IMR-90 (cell line): Measurements from ENCODE around the gene SEMA3C. TPM values are rescaled to one million over a fixed set of nuclear protein-coding genes. Genes with fewer than 3 reads are reported as not detected.

Source experiments
- ATAC-seq: fragments of 200-7000 bp; cut with Tn5 transposase; 2 replicates; pipeline ENCODE4 v1.9.1; 2020; ENCODE audit warnings: low read depth, mild to moderate bottlenecking, moderate library complexity
- BruUV-seq: library from RNA; stranded (reverse); fragments of 400-500 nt; replicated peaks from 2 replicates; lab custom pipeline; 2021; lab: Mats Ljungman, UMichigan
- CTCF ChIA-PET: fragments of 300-600 bp; formaldehyde crosslinking; extraction: SDS; loops from one replicate; lab custom pipeline; 2021; ENCODE audit warnings: antibody characterized with exemption; lab: Yijun Ruan, JAX
- POLR2A ChIA-PET: fragments of 300-600 bp; sonication (Branson Sonifier 250); formaldehyde crosslinking; loops from one replicate; lab custom pipeline; 2022; ENCODE audit warnings: antibody characterized with exemption; ENCODE audit not compliant: unreplicated experiment; lab: Charles Lee
- DNase-seq: peaks from one replicate; pipeline ENCODE4 v3.0.0; 2013
- H2AFZ ChIP-seq: replicated peaks from 2 replicates; pipeline ENCODE3; 2013; ENCODE audit warnings: low read length, mild to moderate bottlenecking; ENCODE audit not compliant: poor library complexity
- H2AK5ac ChIP-seq: 2 replicates; pipeline ENCODE4 v1.6.1; 2013; ENCODE audit warnings: low read depth, low read length, inconsistent platforms
- H2AK9ac ChIP-seq: replicated peaks from 2 replicates; pipeline ENCODE3; 2013; ENCODE audit warnings: mild to moderate bottlenecking, low read depth, low read length, moderate library complexity; ENCODE audit not compliant: poor library complexity
- H2BK120ac ChIP-seq: 2 replicates; pipeline ENCODE4 v1.6.1; 2013; ENCODE audit warnings: low read depth, low read length, inconsistent platforms
- H2BK15ac ChIP-seq: 3 replicates; pipeline ENCODE4 v1.6.1; 2013; ENCODE audit warnings: low read depth, low read length, inconsistent platforms
- H2BK20ac ChIP-seq: 2 replicates; pipeline ENCODE4 v1.6.1; 2013; ENCODE audit warnings: low read depth, mild to moderate bottlenecking, inconsistent platforms, low read length, moderate library complexity
- H2BK5ac ChIP-seq: 2 replicates; pipeline ENCODE4 v1.6.1; 2013; ENCODE audit warnings: mild to moderate bottlenecking, low read depth, low read length, inconsistent platforms; ENCODE audit not compliant: poor library complexity, severe bottlenecking
- H3K14ac ChIP-seq: replicated peaks from 2 replicates; pipeline ENCODE4 v1.6.1; 2013; ENCODE audit warnings: low read depth, low read length, inconsistent platforms
- H3K18ac ChIP-seq: 2 replicates; pipeline ENCODE4 v1.6.1; 2013; ENCODE audit warnings: low read depth, low read length, control low read depth
- H3K23ac ChIP-seq: 2 replicates; pipeline ENCODE4 v1.6.1; 2013; ENCODE audit warnings: low read depth, low read length, inconsistent platforms
- H3K27ac ChIP-seq: 2 replicates; pipeline ENCODE4 v1.5.1; 2013; ENCODE audit warnings: mild to moderate bottlenecking, control low read depth, low read length; ENCODE audit not compliant: insufficient read depth
- H3K27me3 ChIP-seq: 2 replicates; pipeline ENCODE4 v1.6.1; 2013; ENCODE audit warnings: low read length; ENCODE audit not compliant: control insufficient read depth, insufficient read depth
- H3K36me3 ChIP-seq: 2 replicates; pipeline ENCODE4 v1.6.1; 2013; ENCODE audit warnings: low read length, mixed read lengths; ENCODE audit not compliant: control insufficient read depth, insufficient read depth
- H3K4ac ChIP-seq: 2 replicates; pipeline ENCODE4 v1.6.1; 2013; ENCODE audit warnings: low read depth, low read length, inconsistent platforms
- H3K4me1 ChIP-seq: 2 replicates; pipeline ENCODE4 v1.6.1; 2013; ENCODE audit warnings: low read length, mixed read lengths; ENCODE audit not compliant: control insufficient read depth, insufficient read depth
- H3K4me2 ChIP-seq: 2 replicates; pipeline ENCODE4 v1.6.1; 2013; ENCODE audit warnings: low read depth, mild to moderate bottlenecking, control low read depth, low read length, moderate library complexity
- H3K4me3 ChIP-seq: 2 replicates; pipeline ENCODE4 v1.5.1; 2013; ENCODE audit warnings: low read depth, mild to moderate bottlenecking, control low read depth, low read length, moderate library complexity; ENCODE audit not compliant: insufficient read depth
- H3K56ac ChIP-seq: 2 replicates; pipeline ENCODE4 v1.6.1; 2013; ENCODE audit warnings: low read length, inconsistent platforms; ENCODE audit not compliant: insufficient read depth; ENCODE audit errors: extremely low read depth
- H3K79me1 ChIP-seq, 2 experiments: 2 replicates each; pipeline ENCODE4 v1.6.1; 2013; ENCODE audit warnings: low read length in 2 of 2, inconsistent platforms in 1 of 2, low read depth in 1 of 2
- H3K9ac ChIP-seq: 2 replicates; pipeline ENCODE4 v1.6.1; 2013; ENCODE audit warnings: low read depth, low read length, control low read depth
- H3K9me1 ChIP-seq: 2 replicates; pipeline ENCODE4 v1.6.1; 2013; ENCODE audit warnings: low read length, inconsistent platforms; ENCODE audit not compliant: insufficient read depth
- H3K9me3 ChIP-seq: 2 replicates; pipeline ENCODE4 v1.6.1; 2013; ENCODE audit warnings: low read length; ENCODE audit not compliant: control insufficient read depth, insufficient read depth
- H4K20me1 ChIP-seq: 2 replicates; pipeline ENCODE4 v1.6.1; 2013; ENCODE audit warnings: low read length, inconsistent platforms; ENCODE audit not compliant: insufficient read depth
- H4K5ac ChIP-seq: 2 replicates; pipeline ENCODE4 v1.6.1; 2013; ENCODE audit warnings: mild to moderate bottlenecking, low read depth, low read length, control low read depth
- H4K8ac ChIP-seq, 2 experiments: 2 replicates each; pipeline ENCODE4 v1.6.1; 2013; ENCODE audit warnings: low read depth in 2 of 2, low read length in 2 of 2, control low read depth in 1 of 2, inconsistent platforms in 1 of 2
- H4K91ac ChIP-seq: 2 replicates; pipeline ENCODE4 v1.6.1; 2013; ENCODE audit warnings: low read depth, low read length, inconsistent platforms; ENCODE audit not compliant: insufficient read depth
- BHLHE40 ChIP-seq: fragments of 150-350 bp; IDR thresholded peaks from 2 replicates; pipeline ENCODE4 v1.6.1; 2016; ENCODE audit warnings: mild to moderate bottlenecking, low read depth, low read length
- CEBPB ChIP-seq: IDR thresholded peaks from 2 replicates; pipeline ENCODE4 v1.6.1; 2012; ENCODE audit warnings: low read depth, low read length, improper control_type of control experiment
- CHD1 ChIP-seq: IDR thresholded peaks from 2 replicates; pipeline ENCODE4 v1.6.1; 2012; ENCODE audit warnings: low read depth, low read length, improper control_type of control experiment
- CTCF ChIP-seq: conservative IDR thresholded peaks from 2 replicates; pipeline ENCODE4 v1.5.1; 2012; ENCODE audit warnings: mild to moderate bottlenecking, low read depth, low read length, improper control_type of control experiment
- FOS ChIP-seq: fragments of 150-350 bp; IDR thresholded peaks from 2 replicates; pipeline ENCODE4 v1.6.1; 2016; ENCODE audit warnings: low read depth, low read length
- MAFK ChIP-seq: IDR thresholded peaks from 2 replicates; pipeline ENCODE4 v1.6.1; 2012; ENCODE audit warnings: low read depth, low read length, improper control_type of control experiment
- MAZ ChIP-seq: IDR thresholded peaks from 2 replicates; pipeline ENCODE4 v1.6.1; 2012; ENCODE audit warnings: low read depth, mild to moderate bottlenecking, low read length, improper control_type of control experiment, moderate library complexity, borderline replicate concordance
- MXI1 ChIP-seq: IDR thresholded peaks from 2 replicates; pipeline ENCODE4 v1.6.1; 2012; ENCODE audit warnings: low read depth, mild to moderate bottlenecking, low read length, moderate library complexity, borderline replicate concordance
- NFE2L2 ChIP-seq: fragments of 150-350 bp; IDR thresholded peaks from 2 replicates; pipeline ENCODE4 v1.6.1; 2016; ENCODE audit warnings: low read depth, mild to moderate bottlenecking, low read length
- POLR2A ChIP-seq: IDR thresholded peaks from 2 replicates; pipeline ENCODE4 v1.6.1; 2012; ENCODE audit warnings: mild to moderate bottlenecking, low read depth, low read length
- RAD21 ChIP-seq: IDR thresholded peaks from 2 replicates; pipeline ENCODE4 v1.6.1; 2012; ENCODE audit warnings: low read length, improper control_type of control experiment
- RCOR1 ChIP-seq: IDR thresholded peaks from 2 replicates; pipeline ENCODE4 v1.6.1; 2012; ENCODE audit warnings: mild to moderate bottlenecking, low read length, improper control_type of control experiment; ENCODE audit not compliant: insufficient replicate concordance
- RFX5 ChIP-seq: IDR thresholded peaks from 2 replicates; pipeline ENCODE4 v1.8.0; 2012; ENCODE audit warnings: low read depth, mild to moderate bottlenecking, low read length, moderate library complexity
- SMC3 ChIP-seq: fragments of 150-350 bp; IDR thresholded peaks from 2 replicates; pipeline ENCODE4 v1.6.1; 2016; ENCODE audit warnings: low read depth, mild to moderate bottlenecking, antibody characterized with exemption, low read length, moderate library complexity
- USF2 ChIP-seq: fragments of 150-350 bp; IDR thresholded peaks from 2 replicates; pipeline ENCODE4 v1.6.1; 2017; ENCODE audit warnings: mild to moderate bottlenecking, antibody characterized with exemption, low read length, low read depth
- WGBS, 2 experiments: methylation state at CpG; one replicate each; pipeline versions ENCODE4 v1.1.5 to v1.1.7; 2013; ENCODE audit warnings: missing lambda C conversion rate in 2 of 2; ENCODE audit not compliant: insufficient read length in 1 of 2; ENCODE audit errors: extremely low coverage in 2 of 2; 5-methylcytosine and 5-hydroxymethylcytosine counted together
- dilution Hi-C: fragments of 300-500 bp; cut with HindIII; formaldehyde crosslinking; loops from one replicate; pipeline ENCODE4 v1.14.3; 2018; ENCODE audit warnings: low sequenced_read_pairs; ENCODE audit not compliant: unreplicated experiment
- in situ Hi-C: fragments of 300-500 bp; cut with MboI; formaldehyde crosslinking; loops from 3 replicates; pipeline ENCODE4 v1.14.3; 2019; ENCODE audit warnings: low sequenced_read_pairs, inconsistent platforms, mixed read lengths
- intact Hi-C: fragments of 100-400 bp; cut with micrococcal nuclease; formaldehyde crosslinking; loops from 2 replicates; pipeline ENCODE4 v1.10.0; 2022
- polyA plus RNA-seq, 3 experiments: library from polyadenylated mRNA; depleted of rRNA; stranded (reverse); fragments of >200 nt; gene quantifications; 2 replicates each; pipeline ENCODE4 v1.2.3, GENCODE V29; 2012; ENCODE audit warnings: low replicate concordance in 1 of 3
- total RNA-seq: library from RNA; depleted of rRNA; stranded (reverse); fragments of >200 nt; gene quantifications from 2 replicates; pipeline ENCODE4 v1.2.3, GENCODE V29; 2012
- TF ChIP-seq, protein P1 (sequence below): fragments of 150-350 bp; IDR thresholded peaks from 2 replicates; pipeline ENCODE4 v1.6.1; 2016; ENCODE audit warnings: low read depth, mild to moderate bottlenecking, low read length, moderate library complexity, borderline replicate concordance

Gene SEMA3C
- total and polyA plus RNA-seq, 2 of the 4 experiments (the other 2 are of a cell fraction) = 21.2 to 97.1 TPM

DNA sequence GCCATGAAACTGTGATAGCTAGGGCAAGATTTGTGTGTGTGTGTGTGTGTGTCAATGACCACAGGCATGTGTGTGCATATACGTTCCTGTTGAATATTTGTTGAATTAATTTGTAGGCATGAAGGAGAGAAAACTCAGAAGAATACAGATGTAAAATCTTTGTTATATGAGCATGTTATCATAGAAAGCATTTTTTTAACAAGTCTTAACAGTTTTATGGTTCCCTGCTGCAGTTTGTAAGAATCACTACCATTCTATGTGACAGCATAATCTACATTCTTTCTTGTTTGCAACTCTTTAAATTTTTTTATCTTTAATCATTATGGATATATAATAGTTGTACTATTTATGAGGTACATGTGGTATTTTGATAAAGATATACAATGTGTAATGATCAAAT, 150.1 kb downstream of the SEMA3C start:
- H4K20me1 ChIP-seq = no peaks in the 10 kb centered on the region
- ATAC-seq = no peak
- H3K9me1 ChIP-seq = peaks cover 6% of the 10 kb centered on the region
- H2AFZ ChIP-seq = no peak overlapping the region
- H3K79me1 ChIP-seq = no peaks in the 10 kb centered on the region; a peak in 1 of 4 replicates
- H3K27ac ChIP-seq = no peak overlapping the region
- POLR2A ChIA-PET = no interaction called here
- H3K14ac ChIP-seq = peak overlapping the region; percentile 79; the same call in 1 of the 2 replicates
- H4K5ac ChIP-seq = no peak overlapping the region
- no peak overlapping the region for H2BK5ac ChIP-seq
- no peak overlapping the region for H3K4me3 ChIP-seq
- no peak overlapping the region for H3K18ac ChIP-seq
- H2BK20ac ChIP-seq = no peak overlapping the region
- WGBS, 2 experiments = no CpG with 5 or more reads among the region's 1 CpG
- no peak overlapping the region for H2AK9ac ChIP-seq
- dilution Hi-C loops = no loop called here
- in situ Hi-C loops = no loop called here
- no peak for TF ChIP-seq NFE2L2
- TF ChIP-seq, protein P1, sequence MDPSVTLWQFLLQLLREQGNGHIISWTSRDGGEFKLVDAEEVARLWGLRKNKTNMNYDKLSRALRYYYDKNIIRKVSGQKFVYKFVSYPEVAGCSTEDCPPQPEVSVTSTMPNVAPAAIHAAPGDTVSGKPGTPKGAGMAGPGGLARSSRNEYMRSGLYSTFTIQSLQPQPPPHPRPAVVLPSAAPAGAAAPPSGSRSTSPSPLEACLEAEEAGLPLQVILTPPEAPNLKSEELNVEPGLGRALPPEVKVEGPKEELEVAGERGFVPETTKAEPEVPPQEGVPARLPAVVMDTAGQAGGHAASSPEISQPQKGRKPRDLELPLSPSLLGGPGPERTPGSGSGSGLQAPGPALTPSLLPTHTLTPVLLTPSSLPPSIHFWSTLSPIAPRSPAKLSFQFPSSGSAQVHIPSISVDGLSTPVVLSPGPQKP = no peak
- no peak for TF ChIP-seq RAD21
- TF ChIP-seq MAZ = no peak
- TF ChIP-seq POLR2A = no peak
- TF ChIP-seq CTCF = no peak
- no peak for TF ChIP-seq RFX5
- TF ChIP-seq BHLHE40 = no peak
- TF ChIP-seq RCOR1 = no peak
- TF ChIP-seq SMC3 = no peak
- TF ChIP-seq CHD1 = no peak
- TF ChIP-seq CEBPB = no peak
- no peak for TF ChIP-seq FOS
- no peak for TF ChIP-seq MAFK
- no peak for TF ChIP-seq USF2
- TF ChIP-seq MXI1 = no peak
- peaks cover 7% of the 10 kb centered on the region; the same call in 1 of the 2 replicates for H3K4me1 ChIP-seq
- no peaks in the 10 kb centered on the region for H3K27me3 ChIP-seq
- no peak overlapping the region for H2BK15ac ChIP-seq
- no peak overlapping the region for H2AK5ac ChIP-seq
- no peaks in the 10 kb centered on the region for H3K9me3 ChIP-seq
- no peak overlapping the region for H3K4me2 ChIP-seq
- no peak overlapping the region for H3K56ac ChIP-seq
- intact Hi-C loops = no loop called here
- no peak overlapping the region for H4K91ac ChIP-seq
- peaks cover 3% of the 10 kb centered on the region; the same call in 1 of the 2 replicates for H3K36me3 ChIP-seq
- no peak overlapping the region for H3K4ac ChIP-seq
- CTCF ChIA-PET = no interaction called here
- no peak overlapping the region for H2BK120ac ChIP-seq
- no peak overlapping the region for H3K9ac ChIP-seq
- H3K23ac ChIP-seq = no peak overlapping the region
- no peak overlapping the region for H4K8ac ChIP-seq
- DNase-seq = no peak
- BruUV-seq = no TSS peak
